Colonic mucosa (tissue), 4 donors: Measurements from ENCODE around the gene GHRL. TPM values are rescaled to one million over a fixed set of nuclear protein-coding genes. Genes with fewer than 3 reads are reported as not detected.

Source experiments
- DNase-seq: peaks from one replicate; pipeline ENCODE4 v3.0.0-alpha.2; 2020
- H3K27ac ChIP-seq: fragments of 200-600 bp; one replicate; pipeline ENCODE4 v1.8.0; 2021
- H3K27me3 ChIP-seq: fragments of 200-600 bp; one replicate; pipeline ENCODE4 v1.8.0; 2021
- H3K36me3 ChIP-seq: fragments of 200-600 bp; one replicate; pipeline ENCODE4 v1.8.0; 2021
- H3K4me1 ChIP-seq: fragments of 200-600 bp; one replicate; pipeline ENCODE4 v1.8.0; 2021; ENCODE audit warnings: mild to moderate bottlenecking
- H3K4me3 ChIP-seq: fragments of 200-600 bp; one replicate; pipeline ENCODE4 v1.8.0; 2021
- H3K9ac ChIP-seq, 2 donors: one replicate each; pipeline ENCODE4 v1.7.0; 2013; ENCODE audit warnings: control low read depth in 2 of 2, low read depth in 2 of 2, low read length in 2 of 2
- H3K9me3 ChIP-seq: fragments of 200-600 bp; one replicate; pipeline ENCODE4 v1.8.0; 2021
- intact Hi-C: fragments of 100-400 bp; cut with DNase I; formaldehyde crosslinking; loops from one replicate; pipeline ENCODE4 v1.14.1; 2022
- total RNA-seq, 2 donors: library from RNA; stranded (reverse); fragmentation: NEBNext Ultra II Directional in 1 of 2; extraction: Animal tissue kit (Norgen Biotek cat#: 25700) in 1 of 2; gene quantifications; one replicate each; pipeline ENCODE4 v1.2.1, GENCODE V29; 2021
- TF ChIP-seq, protein P1 (sequence below): fragments of 200-600 bp; IDR thresholded peaks from one replicate; pipeline ENCODE4 v1.8.0; 2022; ENCODE audit warnings: antibody characterized with exemption, mild to moderate bottlenecking
- donor health status: healthy.
- donor health status: DM: no; HTN: no; CAD: no.
- donor health status: DM: no; HTN: no; CAD: no.

The GHRL gene, protein sequence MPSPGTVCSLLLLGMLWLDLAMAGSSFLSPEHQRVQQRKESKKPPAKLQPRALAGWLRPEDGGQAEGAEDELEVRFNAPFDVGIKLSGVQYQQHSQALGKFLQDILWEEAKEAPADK
- 1 to 10 TPM in 1 of 2 donors, under 1 TPM in 1; 0.67 to 1.1 TPM for total RNA-seq

DNA sequence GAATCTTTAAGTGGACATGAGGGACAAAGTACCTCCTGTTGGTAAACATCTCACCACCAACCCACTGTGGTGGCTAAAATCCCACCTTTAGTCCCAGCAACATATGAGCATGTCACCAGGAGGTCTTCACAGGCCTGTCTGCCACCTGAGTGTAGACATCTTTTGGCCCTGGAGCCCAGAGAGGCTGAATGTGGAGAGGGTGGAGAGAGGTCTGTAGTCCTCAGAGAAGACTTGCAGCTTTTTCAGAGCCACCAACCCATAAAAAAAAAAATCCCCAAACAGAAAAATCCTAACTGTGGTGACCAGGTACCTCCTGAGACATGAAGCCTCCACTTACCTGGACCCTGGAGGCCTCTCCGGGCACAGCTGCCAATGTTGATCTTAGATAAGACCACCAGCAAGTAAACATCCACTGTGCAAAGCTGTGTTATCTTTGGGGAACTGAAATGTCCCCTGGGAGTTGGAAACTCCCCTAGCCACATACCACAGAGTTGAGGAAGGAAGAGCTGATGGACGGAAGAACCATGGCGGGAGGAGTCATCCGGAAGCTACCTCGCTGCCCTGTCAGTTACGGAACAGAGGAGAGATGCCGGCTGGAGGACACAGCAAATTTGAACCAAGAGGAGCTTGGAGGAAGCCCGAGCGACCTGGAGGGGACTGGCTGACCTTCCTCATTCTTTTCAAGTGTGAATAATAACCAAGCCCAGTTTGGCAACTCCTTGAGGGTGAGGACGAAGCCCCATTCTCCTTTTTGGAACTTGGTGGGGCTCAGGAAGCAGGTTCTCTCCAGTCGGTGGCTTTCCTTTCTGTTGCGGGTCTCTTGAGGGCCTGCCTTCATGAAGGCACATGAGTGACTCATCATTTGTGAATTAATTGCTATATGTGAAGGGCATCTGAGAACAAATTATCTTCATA is at the start of gene GHRL:
GHRL (minus strand) TSS at position 443 of the 915 bp plus-strand sequence. CDS start 2,767 bp downstream, outside the sequence.
- Histone ChIP-seq H3K4me3 (no peak within 1 kb of the TSS), H3K9ac (no peak within 1 kb of the TSS), H3K27ac (peak within 1 kb of the TSS; percentile 12), H3K27me3 (no peaks in the 10 kb centered on the region), H3K4me1 (no peaks in the 10 kb centered on the region), H3K36me3 (no peaks in the 10 kb centered on the region), H3K9me3 (no peaks in the 10 kb centered on the region)
- no peak for DNase-seq
- intact Hi-C loops, result no loop called here
- TF ChIP-seq, protein P1, sequence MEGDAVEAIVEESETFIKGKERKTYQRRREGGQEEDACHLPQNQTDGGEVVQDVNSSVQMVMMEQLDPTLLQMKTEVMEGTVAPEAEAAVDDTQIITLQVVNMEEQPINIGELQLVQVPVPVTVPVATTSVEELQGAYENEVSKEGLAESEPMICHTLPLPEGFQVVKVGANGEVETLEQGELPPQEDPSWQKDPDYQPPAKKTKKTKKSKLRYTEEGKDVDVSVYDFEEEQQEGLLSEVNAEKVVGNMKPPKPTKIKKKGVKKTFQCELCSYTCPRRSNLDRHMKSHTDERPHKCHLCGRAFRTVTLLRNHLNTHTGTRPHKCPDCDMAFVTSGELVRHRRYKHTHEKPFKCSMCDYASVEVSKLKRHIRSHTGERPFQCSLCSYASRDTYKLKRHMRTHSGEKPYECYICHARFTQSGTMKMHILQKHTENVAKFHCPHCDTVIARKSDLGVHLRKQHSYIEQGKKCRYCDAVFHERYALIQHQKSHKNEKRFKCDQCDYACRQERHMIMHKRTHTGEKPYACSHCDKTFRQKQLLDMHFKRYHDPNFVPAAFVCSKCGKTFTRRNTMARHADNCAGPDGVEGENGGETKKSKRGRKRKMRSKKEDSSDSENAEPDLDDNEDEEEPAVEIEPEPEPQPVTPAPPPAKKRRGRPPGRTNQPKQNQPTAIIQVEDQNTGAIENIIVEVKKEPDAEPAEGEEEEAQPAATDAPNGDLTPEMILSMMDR, result no peak

DNA sequence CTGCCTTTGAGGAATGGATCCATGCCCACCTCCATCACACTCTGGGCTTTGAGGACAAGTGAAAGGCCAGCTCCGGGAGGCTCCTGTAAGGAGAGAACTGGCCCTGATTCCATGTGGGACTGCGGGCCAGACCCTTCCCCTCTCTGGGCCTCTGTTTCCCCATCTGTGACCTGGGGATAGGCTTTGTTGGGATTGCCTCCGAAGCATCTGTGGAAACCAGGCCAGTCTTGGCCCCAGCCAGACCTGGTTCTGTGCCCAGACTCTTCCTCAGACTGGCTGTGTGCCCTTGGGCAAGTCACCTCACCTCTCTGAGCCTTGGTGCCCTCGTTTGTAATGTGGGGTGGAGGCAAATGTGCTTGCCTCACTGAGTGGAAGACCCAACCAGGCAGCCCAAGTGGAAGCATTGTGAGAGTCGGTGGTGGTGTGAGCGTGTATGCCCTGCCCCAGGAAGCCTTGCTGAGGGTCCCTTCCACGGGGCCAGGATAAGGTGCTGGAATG is 49.2 kb upstream of the GHRL start:
- Histone ChIP-seq H3K36me3 (no peaks in the 10 kb centered on the region), H3K27me3 (no peaks in the 10 kb centered on the region), H3K9ac (no peak overlapping the region), H3K27ac (no peak overlapping the region), H3K4me1 (no peaks in the 10 kb centered on the region), H3K4me3 (no peak overlapping the region), H3K9me3 (no peaks in the 10 kb centered on the region)
- intact Hi-C loops, result no loop called here
- no peak for DNase-seq
- TF ChIP-seq, protein P1, result no peak

DNA sequence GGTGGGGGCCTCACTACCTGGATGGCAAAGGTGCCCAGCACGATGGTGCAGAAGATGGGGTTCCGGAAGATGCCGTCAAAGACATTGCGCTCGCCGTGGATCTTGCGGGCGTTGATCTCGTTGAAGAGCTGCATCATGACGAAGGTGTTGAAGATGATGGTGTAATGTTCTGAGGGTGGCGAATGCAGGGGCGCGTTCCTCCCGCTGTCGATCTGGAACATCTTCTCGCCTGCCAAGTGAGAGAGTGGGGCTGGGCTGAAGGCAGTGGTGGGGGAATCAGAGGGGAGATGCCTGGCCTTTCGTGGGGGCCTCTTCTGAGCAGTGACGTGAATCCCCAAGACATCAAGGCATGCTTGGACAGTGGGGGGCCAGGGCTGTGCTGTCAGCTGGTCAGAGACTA is 47.7 kb upstream of the GHRL start:
- H3K27me3 ChIP-seq, result no peaks in the 10 kb centered on the region
- H3K36me3 ChIP-seq, result no peaks in the 10 kb centered on the region
- H3K4me3 ChIP-seq, result no peak overlapping the region
- no peak overlapping the region for H3K27ac ChIP-seq
- intact Hi-C loops, result no loop called here
- no peak for DNase-seq
- TF ChIP-seq, protein P1, result no peak
- no peak overlapping the region for H3K9ac ChIP-seq
- H3K4me1 ChIP-seq, result no peaks in the 10 kb centered on the region
- H3K9me3 ChIP-seq, result no peaks in the 10 kb centered on the region

DNA sequence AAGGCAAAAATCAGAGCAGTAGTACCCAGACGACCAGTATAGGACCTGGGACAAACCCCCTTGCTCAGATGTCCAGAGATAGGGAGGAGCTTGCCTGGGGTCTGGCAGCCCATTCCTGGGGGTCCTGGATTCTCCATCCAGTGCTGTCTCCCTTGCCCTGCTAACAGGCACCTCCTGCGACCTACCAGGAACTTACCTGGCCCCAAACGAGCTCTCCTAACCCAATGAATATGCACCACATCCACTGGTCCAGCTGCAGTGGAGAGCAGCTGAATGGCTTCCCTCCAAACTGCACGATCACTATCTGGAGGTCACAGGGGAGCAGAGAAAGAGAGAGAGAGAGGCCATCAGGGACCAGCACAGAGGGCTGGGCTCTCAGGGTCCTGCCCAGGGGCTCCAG is 47.3 kb upstream of the GHRL start:
- no peaks in the 10 kb centered on the region for H3K27me3 ChIP-seq
- no peak overlapping the region for H3K4me3 ChIP-seq
- no peaks in the 10 kb centered on the region for H3K9me3 ChIP-seq
- no peak for DNase-seq
- H3K4me1 ChIP-seq, result no peaks in the 10 kb centered on the region
- no peak overlapping the region for H3K9ac ChIP-seq
- H3K36me3 ChIP-seq, result no peaks in the 10 kb centered on the region
- intact Hi-C loops, result no loop called here
- TF ChIP-seq, protein P1, result no peak
- no peak overlapping the region for H3K27ac ChIP-seq

DNA sequence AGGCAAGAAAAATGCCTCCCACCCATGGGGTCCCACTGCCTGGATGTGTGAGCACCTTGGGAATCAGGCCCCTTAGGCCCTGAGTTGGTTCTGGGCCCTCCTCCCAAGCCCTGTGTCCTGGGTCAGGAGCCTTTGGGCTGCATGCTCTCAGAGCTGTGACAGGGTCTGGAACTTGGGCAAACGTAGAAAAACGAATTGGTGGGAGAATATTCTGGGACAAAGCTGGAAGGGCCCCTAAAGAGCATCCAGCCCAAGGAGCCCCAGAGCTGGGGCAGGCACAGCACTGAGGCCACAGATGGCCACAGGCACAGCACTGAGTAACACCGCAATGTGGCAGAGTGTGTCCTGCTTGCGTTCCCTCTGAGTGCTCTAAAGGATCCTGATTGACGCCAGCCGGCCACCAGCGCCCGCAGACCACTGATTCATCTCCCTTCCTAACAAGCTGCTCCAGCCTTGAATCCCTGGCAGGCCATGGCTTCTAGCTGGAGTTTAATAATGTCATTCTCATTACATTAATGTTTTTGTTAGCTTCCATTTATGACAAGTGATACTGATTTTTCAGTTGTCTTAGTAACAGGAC is 46.7 kb upstream of the GHRL start:
- no peak for DNase-seq
- intact Hi-C loops, result no loop called here
- Histone ChIP-seq H3K4me1 (no peaks in the 10 kb centered on the region), H3K27me3 (no peaks in the 10 kb centered on the region), H3K4me3 (no peak overlapping the region), H3K9me3 (no peaks in the 10 kb centered on the region), H3K36me3 (no peaks in the 10 kb centered on the region), H3K27ac (no peak overlapping the region), H3K9ac (no peak overlapping the region)
- TF ChIP-seq, protein P1, result no peak
